Neural progenitor cell (in vitro differentiated cells): ENCODE measurements around the gene RPS3A. TPM values are rescaled to one million over a fixed set of nuclear protein-coding genes. Genes with fewer than 3 reads are reported as not detected.

Experiments
- DNase-seq: peaks from one replicate; pipeline ENCODE4 v3.0.0-alpha.2; 2016; ENCODE audit warnings: low spot score
- H2AFZ ChIP-seq: fragments of 200-600 bp; sonication (generic); replicated peaks from 2 replicates; pipeline ENCODE4 v1.6.1; 2016; ENCODE audit warnings: antibody characterized with exemption
- H3F3A ChIP-seq: fragments of 200-600 bp; sonication (generic); 2 replicates; pipeline ENCODE4 v1.6.1; 2016; ENCODE audit warnings: antibody characterized with exemption, low read depth
- H3K27ac ChIP-seq: fragments of 200-600 bp; sonication (generic); 2 replicates; pipeline ENCODE4 v1.5.1; 2016; ENCODE audit warnings: mild to moderate bottlenecking
- H3K27me3 ChIP-seq: fragments of 200-600 bp; sonication (generic); 2 replicates; pipeline ENCODE4 v1.6.1; 2016; ENCODE audit warnings: mild to moderate bottlenecking, moderate library complexity
- H3K36me3 ChIP-seq: fragments of 200-600 bp; sonication (generic); 2 replicates; pipeline ENCODE4 v1.5.1; 2016
- H3K4me1 ChIP-seq: fragments of 200-600 bp; sonication (generic); 2 replicates; pipeline ENCODE4 v1.6.1; 2016; ENCODE audit warnings: mixed run types
- H3K4me2 ChIP-seq: fragments of 200-600 bp; sonication (generic); 2 replicates; pipeline ENCODE4 v1.6.1; 2016
- H3K4me3 ChIP-seq: fragments of 200-600 bp; sonication (generic); 2 replicates; pipeline ENCODE4 v1.5.1; 2016
- H3K79me2 ChIP-seq: fragments of 200-600 bp; sonication (generic); 2 replicates; pipeline ENCODE4 v1.6.1; 2016; ENCODE audit warnings: low read depth
- H3K9ac ChIP-seq: fragments of 200-600 bp; sonication (generic); 2 replicates; pipeline ENCODE4 v1.6.1; 2016
- H3K9me3 ChIP-seq: fragments of 200-600 bp; sonication (generic); 2 replicates; pipeline ENCODE4 v1.5.1; 2016; ENCODE audit warnings: low read depth
- H4K20me1 ChIP-seq: fragments of 200-600 bp; sonication (generic); 2 replicates; pipeline ENCODE4 v1.6.1; 2016; ENCODE audit warnings: low read depth
- H3K27ac Mint-ChIP-seq: 3 replicates; pipeline ENCODE4 v1.8.0; 2021; ENCODE audit warnings: mixed read lengths
- H3K27me3 Mint-ChIP-seq: 2 replicates; pipeline ENCODE4 v1.8.0; 2022; ENCODE audit warnings: low read depth, mild to moderate bottlenecking, inconsistent platforms, moderate library complexity, mixed read lengths; ENCODE audit not compliant: insufficient read depth
- H3K36me3 Mint-ChIP-seq: 3 replicates; pipeline ENCODE4 v1.8.0; 2021; ENCODE audit warnings: mixed read lengths
- H3K4me1 Mint-ChIP-seq: 3 replicates; pipeline ENCODE4 v1.8.0; 2021; ENCODE audit warnings: mixed read lengths
- H3K4me3 Mint-ChIP-seq: 3 replicates; pipeline ENCODE4 v1.8.0; 2021; ENCODE audit warnings: mild to moderate bottlenecking, moderate library complexity, mixed read lengths
- H3K9me3 Mint-ChIP-seq: 3 replicates; pipeline ENCODE4 v1.8.0; 2020; ENCODE audit warnings: mixed read lengths
- EZH2 ChIP-seq: fragments of 200-600 bp; sonication (generic); IDR thresholded peaks from 2 replicates; pipeline ENCODE4 v1.6.1; 2017; ENCODE audit warnings: antibody characterized with exemption, mild to moderate bottlenecking, moderate library complexity
- EZH2phosphoT487 ChIP-seq: fragments of 200-600 bp; sonication (generic); IDR thresholded peaks from 2 replicates; pipeline ENCODE4 v1.6.1; 2017; ENCODE audit warnings: antibody characterized with exemption
- total RNA-seq: library from RNA; depleted of rRNA; stranded (reverse); fragments of >200 nt; gene quantifications from 2 replicates; pipeline ENCODE4 v1.2.3, GENCODE V29; 2015; ENCODE audit warnings: low replicate concordance
- TF ChIP-seq, protein P1 (sequence below): fragments of 200-600 bp; sonication (generic); IDR thresholded peaks from 2 replicates; pipeline ENCODE4 v1.5.1; 2017; ENCODE audit warnings: antibody characterized with exemption, mild to moderate bottlenecking

The RPS3A gene
- total RNA-seq, 1 donor from 2014 or later, result 9,356 TPM

DNA sequence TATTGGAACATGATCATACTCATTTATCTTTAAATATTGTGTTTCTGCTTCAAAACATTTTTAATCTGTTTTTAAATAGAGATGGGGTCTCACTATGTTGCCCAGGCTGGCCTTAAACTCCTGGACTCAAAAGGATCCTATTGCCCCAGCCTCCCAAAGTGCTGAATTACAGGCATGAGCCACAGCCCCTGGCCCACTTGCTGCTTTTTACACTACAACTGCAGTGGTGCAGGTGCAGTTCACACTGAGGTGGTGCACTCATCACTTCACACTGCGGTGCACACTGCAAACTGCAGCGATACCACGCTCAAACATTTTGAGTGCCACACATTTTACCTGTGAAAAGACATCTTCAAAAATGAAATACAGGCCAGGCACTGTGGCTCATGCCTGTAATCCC lies 10.8 kb downstream of the RPS3A start:
- Mint-ChIP-seq H3K27ac (no peak overlapping the region), H3K36me3 (peaks cover 26% of the 10 kb centered on the region), H3K4me3 (no peak overlapping the region), H3K9me3 (no peaks in the 10 kb centered on the region), H3K4me1 (no peaks in the 10 kb centered on the region), H3K27me3 (no peaks in the 10 kb centered on the region)
- Histone ChIP-seq H3K4me3 (no peak overlapping the region), H3K27me3 (no peaks in the 10 kb centered on the region), H3K27ac (no peak overlapping the region), H3K79me2 (no peaks in the 10 kb centered on the region), H4K20me1 (peaks cover 4% of the 10 kb centered on the region), H3K4me1 (no peaks in the 10 kb centered on the region), H2AFZ (no peak overlapping the region), H3K36me3 (no peaks in the 10 kb centered on the region), H3F3A (peaks cover 46% of the 10 kb centered on the region), H3K9me3 (no peaks in the 10 kb centered on the region), H3K9ac (no peak overlapping the region), H3K4me2 (no peak overlapping the region)
- no peak for DNase-seq
- TF ChIP-seq EZH2, result no peak
- TF ChIP-seq, protein P1, sequence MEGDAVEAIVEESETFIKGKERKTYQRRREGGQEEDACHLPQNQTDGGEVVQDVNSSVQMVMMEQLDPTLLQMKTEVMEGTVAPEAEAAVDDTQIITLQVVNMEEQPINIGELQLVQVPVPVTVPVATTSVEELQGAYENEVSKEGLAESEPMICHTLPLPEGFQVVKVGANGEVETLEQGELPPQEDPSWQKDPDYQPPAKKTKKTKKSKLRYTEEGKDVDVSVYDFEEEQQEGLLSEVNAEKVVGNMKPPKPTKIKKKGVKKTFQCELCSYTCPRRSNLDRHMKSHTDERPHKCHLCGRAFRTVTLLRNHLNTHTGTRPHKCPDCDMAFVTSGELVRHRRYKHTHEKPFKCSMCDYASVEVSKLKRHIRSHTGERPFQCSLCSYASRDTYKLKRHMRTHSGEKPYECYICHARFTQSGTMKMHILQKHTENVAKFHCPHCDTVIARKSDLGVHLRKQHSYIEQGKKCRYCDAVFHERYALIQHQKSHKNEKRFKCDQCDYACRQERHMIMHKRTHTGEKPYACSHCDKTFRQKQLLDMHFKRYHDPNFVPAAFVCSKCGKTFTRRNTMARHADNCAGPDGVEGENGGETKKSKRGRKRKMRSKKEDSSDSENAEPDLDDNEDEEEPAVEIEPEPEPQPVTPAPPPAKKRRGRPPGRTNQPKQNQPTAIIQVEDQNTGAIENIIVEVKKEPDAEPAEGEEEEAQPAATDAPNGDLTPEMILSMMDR, result no peak
- TF ChIP-seq EZH2phosphoT487, result no peak

DNA sequence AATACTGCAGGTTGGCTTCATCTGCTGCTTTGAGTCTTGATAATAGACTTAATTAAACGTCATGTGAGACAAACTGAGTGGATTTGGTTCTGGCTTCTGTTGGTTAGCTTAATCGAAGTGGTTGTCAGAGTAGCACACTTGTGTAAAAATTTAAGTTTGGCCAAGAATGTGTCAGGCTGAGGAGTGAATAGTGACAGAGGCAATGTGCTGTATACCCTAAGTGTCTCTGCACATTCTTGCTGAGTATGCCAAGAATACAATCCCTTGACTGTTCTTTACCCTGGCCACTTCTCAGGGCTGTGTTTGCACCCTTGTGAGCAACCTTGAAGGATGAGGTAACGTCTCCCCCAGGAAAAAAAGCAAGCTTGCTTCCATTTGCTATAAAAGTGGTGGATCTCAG lies 14.9 kb downstream of the RPS3A start:
- DNase-seq, result no peak
- peaks cover 10% of the 10 kb centered on the region for H3K36me3 Mint-ChIP-seq
- Histone ChIP-seq H3K27me3 (no peaks in the 10 kb centered on the region), H3K79me2 (no peaks in the 10 kb centered on the region), H3K27ac (no peak overlapping the region), H4K20me1 (no peaks in the 10 kb centered on the region), H3K9me3 (no peaks in the 10 kb centered on the region), H3K4me1 (no peaks in the 10 kb centered on the region), H3K4me2 (no peak overlapping the region), H3F3A (peaks cover 33% of the 10 kb centered on the region), H3K36me3 (no peaks in the 10 kb centered on the region), H3K4me3 (no peak overlapping the region), H2AFZ (no peak overlapping the region), H3K9ac (no peak overlapping the region)
- no peaks in the 10 kb centered on the region for H3K9me3 Mint-ChIP-seq
- TF ChIP-seq EZH2 (no peak), EZH2phosphoT487 (no peak)
- H3K27me3 Mint-ChIP-seq, result no peaks in the 10 kb centered on the region
- H3K4me1 Mint-ChIP-seq, result no peaks in the 10 kb centered on the region
- H3K27ac Mint-ChIP-seq, result no peak overlapping the region
- no peak overlapping the region for H3K4me3 Mint-ChIP-seq

DNA sequence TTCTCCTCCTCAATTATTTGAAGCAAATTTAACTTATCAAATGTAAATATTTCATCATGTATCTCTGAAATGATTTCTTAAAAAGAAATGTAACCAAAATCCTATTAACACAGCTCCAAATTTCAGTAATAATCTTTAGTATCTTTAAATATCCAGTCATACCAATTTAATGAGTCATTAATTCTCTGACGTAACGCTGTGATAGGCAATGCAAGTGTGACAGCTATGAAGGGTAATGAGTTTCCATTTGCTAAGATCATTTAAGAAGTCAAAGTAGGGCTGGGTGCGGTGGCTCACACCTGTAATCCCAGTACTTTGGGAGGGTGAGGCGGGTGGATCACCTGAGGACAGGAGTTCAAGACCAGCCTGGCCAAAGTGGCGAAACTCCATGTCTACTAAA lies 15.6 kb downstream of the RPS3A start:
- Histone ChIP-seq H4K20me1 (no peaks in the 10 kb centered on the region), H3F3A (peaks cover 33% of the 10 kb centered on the region), H3K36me3 (no peaks in the 10 kb centered on the region), H3K27ac (no peak overlapping the region), H2AFZ (no peak overlapping the region), H3K79me2 (no peaks in the 10 kb centered on the region), H3K27me3 (no peaks in the 10 kb centered on the region), H3K4me1 (no peaks in the 10 kb centered on the region), H3K9me3 (no peaks in the 10 kb centered on the region), H3K4me3 (no peak overlapping the region), H3K9ac (no peak overlapping the region), H3K4me2 (no peak overlapping the region)
- Mint-ChIP-seq H3K9me3 (no peaks in the 10 kb centered on the region), H3K36me3 (peaks cover 13% of the 10 kb centered on the region), H3K27me3 (no peaks in the 10 kb centered on the region), H3K4me1 (no peaks in the 10 kb centered on the region), H3K27ac (no peak overlapping the region), H3K4me3 (no peak overlapping the region)
- TF ChIP-seq EZH2 (no peak), EZH2phosphoT487 (no peak)
- TF ChIP-seq, protein P1, result no peak
- no peak for DNase-seq

DNA sequence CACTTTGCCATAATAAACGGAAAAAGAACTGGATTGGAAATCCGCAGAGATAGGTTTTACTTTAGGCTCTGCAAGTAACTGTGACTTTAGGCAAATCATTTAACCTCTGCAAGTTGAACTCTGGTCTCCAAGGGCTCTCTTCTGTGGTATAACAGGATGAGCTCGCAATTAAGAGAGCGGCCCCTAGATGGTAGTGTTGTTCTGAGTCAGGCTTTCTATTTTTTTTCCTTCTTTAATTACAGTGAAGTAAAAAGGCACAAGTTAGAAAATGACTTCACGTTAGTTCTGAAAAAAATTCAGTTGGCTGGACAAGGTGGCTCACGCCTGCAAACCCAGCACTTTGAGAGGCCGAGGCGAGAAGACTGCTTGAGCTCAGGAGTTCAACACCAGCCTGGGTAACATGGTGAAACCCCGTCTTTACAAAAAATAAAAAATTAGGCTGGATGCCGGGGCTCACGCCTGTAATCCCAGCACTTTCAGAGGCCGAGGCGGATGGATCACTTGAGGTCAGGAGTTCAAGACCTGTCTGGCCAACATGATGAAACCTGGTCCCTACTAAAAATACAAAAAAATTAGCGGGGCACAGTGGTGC lies 18.0 kb downstream of the RPS3A start:
- Histone ChIP-seq H3K4me2 (no peak overlapping the region), H3K79me2 (no peaks in the 10 kb centered on the region), H3K9ac (no peak overlapping the region), H3K36me3 (no peaks in the 10 kb centered on the region), H2AFZ (no peak overlapping the region), H4K20me1 (no peaks in the 10 kb centered on the region), H3F3A (peaks cover 13% of the 10 kb centered on the region), H3K9me3 (no peaks in the 10 kb centered on the region), H3K4me3 (no peak overlapping the region), H3K27me3 (no peaks in the 10 kb centered on the region), H3K27ac (no peak overlapping the region), H3K4me1 (no peaks in the 10 kb centered on the region)
- TF ChIP-seq EZH2phosphoT487 (no peak), EZH2 (no peak)
- TF ChIP-seq, protein P1, result peak; percentile 90
- peak; percentile 71 for DNase-seq
- Mint-ChIP-seq H3K36me3 (peaks cover 18% of the 10 kb centered on the region), H3K27me3 (no peaks in the 10 kb centered on the region), H3K27ac (no peak overlapping the region), H3K4me1 (no peaks in the 10 kb centered on the region), H3K4me3 (no peak overlapping the region), H3K9me3 (no peaks in the 10 kb centered on the region)
